HG03025 (cell line): ENCODE data around the gene BANF2.
"Not testable (repeated sequence)": the region's sequence is repeated elsewhere in the genome, so short reads cannot be mapped to it uniquely, and the experiment has no call there.

Experiments
- ATAC-seq: cut with Tn5 transposase; IDR thresholded peaks from one replicate; pipeline ENCODE4 v1.9.1; 2021; ENCODE audit warnings: mild to moderate bottlenecking, moderate library complexity; ENCODE audit not compliant: unreplicated experiment, low FRiP score

BANF2 gene

DNA sequence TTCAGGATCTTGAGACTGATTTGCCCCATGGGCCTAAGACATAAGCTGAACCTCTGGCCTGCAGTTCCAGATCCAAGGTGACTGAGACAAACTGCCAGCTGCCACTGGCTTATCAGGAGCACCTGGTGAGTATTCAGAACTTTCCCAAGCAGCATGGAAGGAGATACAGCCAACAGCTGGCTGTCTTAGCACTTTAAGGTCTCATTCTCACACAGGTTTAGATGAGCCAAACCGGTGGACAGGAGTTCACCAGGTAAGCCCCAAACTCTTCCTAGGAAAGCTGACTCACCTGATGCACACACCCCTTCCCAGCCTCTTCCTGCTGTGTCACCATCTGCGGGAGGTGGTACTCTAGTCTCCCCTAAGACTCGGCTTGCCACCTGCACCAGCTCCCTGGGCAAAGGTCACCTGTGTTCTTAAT, at the start of gene BANF2:
Gene BANF2, plus strand, starts transcription at position 36 of the 421 bp plus-strand sequence. CDS start 25,060 bp downstream, outside the sequence.
- ATAC-seq: no peak

DNA sequence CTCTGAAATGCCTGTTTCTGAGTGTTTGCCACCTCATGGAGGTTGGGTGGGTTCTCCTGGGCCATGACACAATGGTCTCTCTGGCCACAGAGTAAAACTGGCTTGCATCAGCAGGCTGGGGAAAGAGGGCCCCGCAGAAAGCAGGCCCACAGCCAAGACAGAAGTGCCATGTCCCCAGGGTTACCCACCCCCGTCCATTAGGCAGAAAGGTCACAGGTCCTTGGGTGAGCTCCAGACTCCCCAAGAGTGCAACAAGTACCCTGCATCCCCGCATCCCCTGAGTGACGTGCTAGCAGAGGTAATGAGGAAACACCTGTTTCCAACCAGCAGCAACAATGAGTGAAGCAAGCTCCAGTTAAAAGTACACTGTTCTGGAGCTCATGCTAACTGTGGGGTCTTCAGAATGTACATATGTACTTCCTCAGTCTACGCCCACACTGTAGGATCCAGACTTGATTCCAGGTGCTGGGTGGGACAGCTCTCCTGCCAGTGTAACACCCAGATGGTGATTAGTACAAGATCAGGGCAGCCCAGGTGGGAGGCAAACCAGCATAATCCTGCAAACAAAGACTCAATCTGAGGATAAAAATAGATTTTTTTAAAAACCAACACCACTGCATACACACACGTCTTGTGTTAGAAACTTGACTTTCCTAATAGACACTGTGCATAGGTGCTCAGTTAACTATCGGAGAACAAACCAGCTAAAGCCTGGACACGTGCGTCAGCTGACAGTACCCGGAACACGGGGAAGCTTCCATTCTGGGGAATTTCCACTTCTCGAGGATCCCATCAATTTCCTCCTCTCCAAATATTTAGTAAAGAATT, 49.3 kb upstream of the BANF2 start:
- no peak for ATAC-seq

DNA sequence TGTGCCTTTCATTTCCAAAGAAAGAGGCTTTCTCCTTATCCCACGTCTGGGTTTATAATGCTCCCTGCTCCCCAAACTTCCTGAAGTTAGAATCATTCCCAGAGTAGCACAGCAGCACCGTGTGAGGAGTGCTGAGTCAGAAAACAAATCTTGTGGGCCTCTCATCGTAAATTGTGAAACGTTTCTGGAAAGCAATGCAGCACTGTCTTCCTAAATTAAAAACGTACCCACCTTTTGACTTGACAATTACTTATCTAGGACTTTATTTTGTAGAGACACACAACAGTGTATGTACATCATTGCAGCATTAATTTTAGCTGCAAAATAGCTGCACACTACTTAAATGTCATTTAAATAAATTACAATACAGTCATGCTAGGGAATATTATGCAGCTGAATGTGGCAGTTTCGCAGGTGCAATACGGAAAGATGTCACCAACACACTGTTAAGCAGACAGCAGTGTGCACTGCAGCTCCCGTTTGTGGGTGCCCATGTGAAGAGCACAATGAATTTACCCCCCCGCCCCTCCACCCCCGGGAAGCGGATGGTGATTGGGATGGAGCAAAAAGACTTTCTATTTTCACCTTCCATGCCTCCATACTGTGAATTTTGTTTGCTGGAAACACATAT, 48.5 kb upstream of the BANF2 start:
- ATAC-seq: no peak

DNA sequence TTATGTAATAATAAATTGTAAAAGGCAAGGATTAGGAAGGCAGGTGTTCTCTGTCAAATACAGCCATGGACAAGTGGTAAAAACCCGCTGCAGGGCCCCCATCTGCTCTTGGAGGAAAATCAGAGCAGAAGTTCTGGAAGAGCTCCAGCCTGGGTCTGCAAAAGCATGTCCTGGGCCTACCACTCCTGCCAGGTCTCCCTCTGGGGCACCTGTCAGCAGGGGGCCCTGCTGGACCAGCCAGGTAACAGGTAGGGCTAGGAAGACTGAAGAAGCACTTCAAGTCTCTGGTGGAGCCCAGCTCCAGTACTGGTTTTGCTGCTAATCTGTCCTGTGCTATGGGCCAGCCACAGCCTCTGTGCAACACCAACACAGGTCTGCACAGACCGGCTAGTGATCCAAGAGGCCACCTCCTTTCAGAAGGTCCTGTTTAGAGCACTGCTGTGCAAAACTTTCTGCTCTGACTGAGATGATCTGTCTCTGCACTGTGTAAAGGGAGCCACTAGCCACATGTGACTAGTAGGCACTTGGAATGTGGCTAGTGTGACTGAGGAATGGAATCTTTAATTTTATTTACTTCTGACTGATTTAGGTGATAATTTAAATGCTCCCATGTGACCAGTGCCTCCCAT, 47.9 kb upstream of the BANF2 start:
- no peak for ATAC-seq

DNA sequence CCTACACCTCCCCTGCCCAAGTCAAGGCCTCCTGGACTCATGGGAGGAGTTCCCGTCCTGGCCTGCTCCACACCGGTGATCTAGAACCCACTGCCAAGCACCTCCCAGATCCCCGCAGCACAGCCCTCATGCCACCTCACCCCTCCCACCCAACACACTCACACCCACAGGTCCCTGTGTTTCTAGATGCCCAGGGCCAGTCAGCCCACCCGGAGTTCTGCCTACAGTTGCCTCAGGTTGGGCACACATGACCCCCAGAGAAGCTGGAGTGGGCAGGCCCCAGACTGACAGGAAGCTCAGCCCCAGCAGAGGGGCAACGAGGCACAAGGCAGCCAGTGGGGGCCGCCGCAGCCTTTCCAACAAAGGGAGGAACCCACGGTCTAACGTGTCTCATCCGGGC, 47.4 kb upstream of the BANF2 start:
- no peak for ATAC-seq

- no peak for ATAC-seq
Measured at GRCh38 chr20:17653835-17654648, 45.7 kb upstream of the BANF2 start.

- no peak for ATAC-seq
Measured at GRCh38 chr20:17654649-17655285, 45.0 kb upstream of the BANF2 start.

- no peak for ATAC-seq
Measured at GRCh38 chr20:17655286-17655651, 44.5 kb upstream of the BANF2 start.

DNA sequence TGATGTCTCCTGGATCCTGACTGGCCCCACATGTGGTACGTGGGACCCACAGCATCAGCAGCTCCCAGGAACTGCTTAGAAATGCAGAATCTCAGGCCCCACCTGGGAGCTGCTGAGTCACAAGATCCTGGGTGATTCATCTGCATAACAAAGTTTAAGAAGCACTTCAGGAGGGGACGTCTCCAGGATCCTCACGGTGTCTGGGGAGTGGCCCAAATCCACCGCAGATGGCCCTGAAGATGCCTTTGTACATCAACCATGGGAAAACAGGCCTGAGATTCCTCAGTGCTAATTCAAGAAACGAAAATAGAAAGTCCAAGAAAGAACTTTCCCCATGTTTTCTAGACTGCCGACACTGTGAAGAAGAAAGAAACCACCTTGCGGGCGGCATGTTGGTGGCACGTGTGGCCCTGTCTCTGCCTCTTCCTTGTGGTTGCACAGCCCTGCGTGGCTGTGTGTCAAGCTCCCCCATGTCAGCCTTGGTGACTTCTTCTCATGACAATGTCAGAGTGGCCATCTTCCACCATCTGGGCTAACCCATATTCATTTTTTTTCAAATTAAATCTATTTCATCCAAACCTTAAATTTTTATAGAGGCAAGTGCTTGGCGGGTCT, 43.8 kb upstream of the BANF2 start:
- no peak for ATAC-seq

- no peak for ATAC-seq
Measured at GRCh38 chr20:17657079-17657825, 42.5 kb upstream of the BANF2 start.

DNA sequence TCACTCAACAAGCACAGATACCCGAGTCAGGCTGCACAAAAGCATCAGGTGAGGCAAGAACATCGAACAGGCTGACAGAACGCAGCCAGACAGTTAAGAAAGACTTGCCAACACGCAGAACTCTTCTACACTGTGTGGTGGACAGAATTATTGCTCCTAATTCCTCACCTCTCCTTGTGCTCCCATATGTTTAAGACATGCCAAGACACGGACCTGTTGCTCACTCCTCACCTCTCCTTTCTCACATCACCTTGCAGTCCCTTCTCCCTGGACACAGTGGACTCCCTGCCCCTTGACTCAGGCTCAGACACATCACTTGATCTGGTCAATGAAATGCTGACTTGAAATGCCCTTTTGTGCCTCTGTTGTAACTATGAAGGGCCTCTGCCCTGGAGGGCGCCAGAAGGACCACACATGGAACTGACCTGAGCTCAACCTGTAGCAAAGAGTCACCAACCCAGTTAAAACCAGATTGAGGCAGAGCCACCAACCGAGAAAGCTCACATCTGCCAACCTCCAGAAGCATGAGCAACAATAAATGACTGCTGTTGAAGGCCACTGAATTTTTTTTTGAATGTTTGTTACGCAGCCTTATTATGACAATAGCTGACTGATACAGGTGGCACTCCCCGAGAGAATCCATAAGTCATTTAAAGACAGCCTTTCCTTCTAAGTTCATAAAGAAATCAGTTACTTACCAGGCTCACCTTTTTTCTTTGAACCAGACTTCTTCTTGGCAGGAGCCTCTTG, 41.7 kb upstream of the BANF2 start:
- no peak for ATAC-seq

GRCh38 chr20:17658648-17658993, 41.1 kb upstream of the BANF2 start:
- no peak for ATAC-seq

DNA sequence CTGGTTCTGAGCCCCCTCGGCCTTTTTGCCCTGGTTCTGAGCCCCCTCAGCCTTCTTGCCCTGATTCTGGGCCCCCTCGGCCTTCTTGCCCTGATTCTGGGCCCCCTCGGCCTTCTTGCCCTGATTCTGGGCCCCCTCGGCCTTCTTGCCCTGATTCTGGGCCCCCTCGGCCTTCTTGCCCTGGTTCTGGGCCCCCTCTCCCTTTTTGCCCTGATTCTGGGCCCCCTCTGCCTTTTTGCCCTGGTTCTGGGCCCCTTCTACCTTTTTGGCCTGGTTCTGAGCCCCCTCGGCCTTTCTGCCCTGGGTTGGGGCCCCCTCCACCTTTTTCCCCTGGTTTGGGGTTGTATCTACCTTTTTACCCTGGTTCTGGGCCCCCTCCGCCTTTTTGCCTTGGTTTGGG, 40.4 kb upstream of the BANF2 start:
- not testable (repeated sequence) for ATAC-seq

GRCh38 chr20:17659801-17660200, 40.0 kb upstream of the BANF2 start:
- no peak for ATAC-seq

DNA sequence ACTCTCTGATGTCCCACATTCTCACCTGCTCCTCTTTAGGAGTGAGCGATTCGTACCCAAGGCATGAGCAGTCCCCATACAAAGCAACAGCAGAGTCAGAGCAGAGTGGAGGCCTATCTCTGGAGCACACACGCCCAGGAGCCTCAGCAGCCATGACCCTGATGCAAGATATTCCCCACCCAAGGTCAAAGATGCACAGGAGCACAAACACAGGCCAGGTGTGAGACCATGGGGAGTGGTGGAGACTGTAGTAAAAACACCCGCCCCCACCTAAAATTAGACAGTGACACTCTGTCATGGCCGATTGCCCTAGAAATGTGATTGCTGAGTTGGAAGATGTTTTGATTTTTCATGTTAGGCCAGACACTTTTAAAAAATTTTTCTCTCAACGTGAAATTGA, 39.1 kb upstream of the BANF2 start:
- no peak for ATAC-seq

DNA sequence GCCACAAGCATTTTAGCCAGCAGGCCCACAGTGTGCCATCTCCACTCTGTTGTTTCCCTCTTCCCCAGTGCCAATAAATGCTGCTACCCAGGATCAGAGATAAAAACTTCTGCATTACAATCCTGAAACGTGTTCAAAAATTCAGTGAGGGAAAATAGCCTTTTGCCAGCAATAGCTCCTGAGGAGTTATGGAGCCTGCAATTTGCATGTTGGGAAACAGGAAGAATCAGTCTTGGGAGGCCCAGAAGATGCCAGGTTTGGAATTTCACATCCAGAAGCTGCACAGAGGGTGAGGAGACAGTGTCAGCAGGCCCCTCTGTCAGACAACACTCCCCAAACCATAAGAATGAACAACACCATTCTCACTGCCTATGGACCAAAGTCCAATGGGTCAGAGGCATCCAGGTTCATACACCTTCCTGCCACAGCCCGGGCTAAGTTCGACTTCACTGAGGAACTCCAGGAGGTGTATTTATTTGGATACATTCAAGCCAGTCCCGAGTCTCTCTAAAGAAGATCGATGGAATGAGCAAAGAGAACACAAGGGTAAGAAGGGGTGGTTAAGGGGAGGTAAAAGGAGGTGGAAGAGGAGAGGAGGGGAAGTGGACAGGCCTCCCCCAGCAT, 38.5 kb upstream of the BANF2 start:
- no peak for ATAC-seq

DNA sequence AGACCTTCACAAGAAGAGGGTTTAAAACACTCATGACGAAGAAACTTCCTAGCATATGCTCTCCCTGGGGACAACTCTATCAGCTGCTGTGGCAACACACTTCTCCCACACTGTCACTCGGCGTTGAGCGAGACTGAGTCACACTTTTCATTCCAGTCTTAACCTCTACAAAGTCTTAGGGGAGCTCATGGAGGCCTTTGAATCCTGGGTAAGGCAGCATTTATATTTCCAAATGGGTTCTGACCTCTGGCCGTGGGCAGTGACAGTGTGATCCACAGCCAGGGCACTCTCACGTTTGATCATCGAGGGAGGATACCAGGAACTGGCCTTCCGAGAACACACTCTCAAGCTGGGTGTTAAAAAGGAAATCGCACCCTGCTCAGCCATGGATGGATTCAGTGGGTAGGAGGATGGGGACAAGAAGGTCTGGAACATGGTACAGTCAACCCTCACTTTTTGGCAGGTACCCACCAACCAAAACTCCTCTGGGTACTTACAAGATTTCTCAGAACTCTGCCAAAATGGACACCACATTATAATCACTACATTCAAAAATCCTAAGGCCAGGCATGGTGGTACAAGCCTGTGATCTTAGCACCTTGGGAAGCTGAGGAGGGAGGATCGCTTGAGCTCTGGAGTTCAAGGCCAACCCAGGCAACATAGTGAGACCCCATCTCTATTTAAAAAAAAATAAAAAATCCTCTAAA, 37.3 kb upstream of the BANF2 start:
- no peak for ATAC-seq

GRCh38 chr20:17663040-17663399, 36.7 kb upstream of the BANF2 start:
- ATAC-seq: no peak
